Measurements from ENCODE around the gene KBTBD13.

The KBTBD13 gene

GRCh38 chr15:65052956-65053355, 23.6 kb upstream of the KBTBD13 start:
- DNase-seq, result no peak

DNA sequence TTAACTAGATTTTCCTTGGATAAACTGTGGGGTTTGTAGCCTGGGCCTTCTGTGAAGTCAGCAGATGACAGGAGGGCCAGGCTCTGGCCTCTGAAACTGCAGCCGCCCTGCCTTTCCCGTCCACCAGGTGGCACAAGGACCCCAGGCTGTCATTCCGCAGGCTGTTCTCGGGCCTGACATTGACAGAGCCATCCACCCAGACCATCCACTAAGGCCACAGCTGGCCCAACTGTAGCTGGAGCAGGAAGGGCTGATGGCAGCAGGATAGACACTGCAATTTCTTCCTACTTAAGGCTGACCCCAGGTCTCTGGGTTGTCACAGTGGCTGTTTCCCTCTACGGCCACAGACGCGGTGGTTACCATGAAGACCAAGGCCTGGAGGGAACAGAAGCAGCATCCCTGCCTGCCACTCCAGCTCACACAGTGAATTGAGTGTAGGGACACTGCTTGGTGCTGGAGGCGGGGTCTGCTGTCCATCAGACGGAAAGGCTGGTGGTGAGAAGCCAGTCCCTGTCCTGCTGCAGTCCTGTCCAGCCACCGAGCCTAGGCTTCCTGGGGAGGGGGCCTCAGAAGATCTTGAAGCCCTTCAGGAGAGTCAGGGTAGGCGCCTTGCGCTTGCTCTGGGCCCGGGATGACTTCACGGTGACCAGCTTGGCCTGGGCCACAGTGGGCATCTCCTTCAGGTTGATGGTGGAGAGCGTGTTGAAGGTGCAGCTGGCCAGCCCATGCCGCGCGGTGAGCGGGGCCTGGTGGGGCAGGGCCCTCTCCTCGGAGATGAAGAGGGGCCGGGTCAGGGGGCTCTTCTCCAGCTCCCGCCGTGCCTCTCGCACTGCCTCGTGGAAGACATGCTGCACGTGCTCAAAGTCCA, 22.0 kb upstream of the KBTBD13 start:
- peak; percentile 58 for DNase-seq

DNA sequence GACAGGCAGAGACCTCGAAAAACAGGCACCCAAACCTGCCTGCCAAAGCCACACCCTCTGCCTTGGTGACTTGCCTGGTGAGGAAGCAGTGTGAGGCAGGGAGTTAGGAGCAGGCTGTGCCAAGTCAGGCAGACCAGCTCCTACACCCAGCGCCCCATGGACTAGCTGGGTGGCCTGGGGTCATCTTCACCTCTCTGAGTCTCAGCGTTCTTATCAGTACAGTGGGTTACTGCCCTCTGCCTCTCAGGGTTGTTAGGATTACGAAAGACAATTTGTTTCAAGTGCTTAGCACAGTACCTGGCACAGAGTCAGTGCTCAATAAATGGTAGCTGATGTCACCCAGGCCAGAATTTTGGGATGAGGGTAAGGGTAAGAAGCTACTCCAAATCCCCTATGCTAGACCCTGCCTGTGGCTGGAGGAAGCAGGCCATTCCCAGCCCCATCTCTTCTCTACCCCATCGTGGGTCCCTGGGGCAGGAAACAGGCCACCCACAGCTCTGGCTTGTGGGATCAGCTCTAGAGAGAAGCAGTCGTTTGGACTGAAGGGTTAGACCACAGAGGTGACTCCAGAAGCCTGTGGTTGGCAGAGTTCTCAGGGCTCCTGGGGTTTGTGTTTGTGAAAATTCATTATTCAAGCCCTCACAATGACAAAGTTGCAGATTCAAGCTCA, 21.2 kb upstream of the KBTBD13 start:
- DNase-seq, result no peak

GRCh38 chr15:65056106-65056505, 20.4 kb upstream of the KBTBD13 start:
- no peak for DNase-seq

GRCh38 chr15:65056868-65057548, 19.5 kb upstream of the KBTBD13 start:
- no peak for DNase-seq

DNA sequence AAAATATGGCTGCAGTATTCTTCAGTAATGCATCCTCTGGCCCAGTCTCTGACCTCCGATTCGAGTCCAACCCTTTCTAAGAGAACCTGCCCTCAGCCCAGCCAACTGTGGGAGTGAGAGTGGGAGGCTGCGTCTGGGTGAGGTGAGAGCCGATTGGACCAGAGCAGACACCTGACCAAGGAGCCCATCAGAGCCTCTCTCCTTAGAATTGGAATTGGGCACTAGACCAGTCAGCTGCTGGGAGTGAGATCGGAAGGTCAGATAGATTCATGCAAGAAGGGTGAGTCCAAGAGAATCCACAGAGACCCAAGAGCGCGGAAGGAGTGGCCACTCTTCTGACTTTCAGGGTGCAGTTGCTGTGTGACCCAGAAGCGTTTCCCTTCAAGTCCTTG, 19.0 kb upstream of the KBTBD13 start:
- DNase-seq, result no peak

DNA sequence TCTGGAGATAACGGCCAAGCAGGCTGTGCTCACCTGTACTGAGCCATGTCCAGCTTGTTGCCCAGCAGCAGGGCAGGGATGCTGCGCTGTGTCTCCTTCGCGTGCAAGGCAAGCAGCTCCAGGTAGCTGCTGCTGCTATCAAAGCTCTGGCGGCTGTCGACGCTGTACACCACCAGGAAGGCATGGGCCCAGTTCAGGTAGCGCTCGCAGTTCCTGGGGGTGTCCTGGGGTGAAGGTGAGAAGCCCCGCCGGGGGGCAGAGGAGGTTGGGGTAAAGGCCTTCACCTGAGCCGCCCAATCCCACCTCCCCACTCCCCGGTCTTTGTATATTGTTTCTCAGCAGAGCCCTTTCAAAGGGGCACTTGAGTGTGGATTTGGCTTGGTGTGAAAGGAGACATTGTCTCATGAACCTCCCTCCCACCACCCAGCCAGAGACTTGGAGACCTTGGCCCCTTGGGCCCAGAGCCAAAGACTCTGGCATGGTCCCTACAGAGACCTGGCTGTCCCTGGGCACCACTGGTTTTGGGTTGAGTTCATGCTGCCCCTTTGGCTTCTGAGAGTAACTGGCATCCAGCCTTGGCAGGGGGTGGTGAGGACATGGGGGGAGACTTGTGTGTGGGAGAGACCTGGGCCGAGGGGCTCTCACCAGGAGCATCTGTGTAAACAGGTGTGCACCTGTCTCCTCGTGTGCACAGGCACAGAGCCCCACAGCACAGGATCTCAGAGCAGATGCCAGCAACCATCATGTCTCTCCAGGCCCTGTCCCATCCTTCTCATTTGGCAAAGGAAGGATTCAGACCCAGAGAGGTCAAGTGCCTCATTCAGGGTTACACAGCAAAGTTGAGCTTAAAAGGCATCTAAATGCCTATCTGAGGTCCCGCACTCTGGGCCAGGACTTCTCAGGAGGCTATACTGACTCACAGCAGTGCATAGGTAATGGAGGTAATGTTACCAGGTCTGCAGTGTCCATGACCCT, 17.9 kb upstream of the KBTBD13 start:
- DNase-seq, result no peak

- DNase-seq, result no peak
Measured at GRCh38 chr15:65059369-65059750, 17.2 kb upstream of the KBTBD13 start.

- no peak for DNase-seq
Measured at GRCh38 chr15:65059931-65060596, 16.5 kb upstream of the KBTBD13 start.

GRCh38 chr15:65060641-65061397, 15.7 kb upstream of the KBTBD13 start:
- no peak for DNase-seq

GRCh38 chr15:65062061-65062460, 14.5 kb upstream of the KBTBD13 start:
- no peak for DNase-seq

DNA sequence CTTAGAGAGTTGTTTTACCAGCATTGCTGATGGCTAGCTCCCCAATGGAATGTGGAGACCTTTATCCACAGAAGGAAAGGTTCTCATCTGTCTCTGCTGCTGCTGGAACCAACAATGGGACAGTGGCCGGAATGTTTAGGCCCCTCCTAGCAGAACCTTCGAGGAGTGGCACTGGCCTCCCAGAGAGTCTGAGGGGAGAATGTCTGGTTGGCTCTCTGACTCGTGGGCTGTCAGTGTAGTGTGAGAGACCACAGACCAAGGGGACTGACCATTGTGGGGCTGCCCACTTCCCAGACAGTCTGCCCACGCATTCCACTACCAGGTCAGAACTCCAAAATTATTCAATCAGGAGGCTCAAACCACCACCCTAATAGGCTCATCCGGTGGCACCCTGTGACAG, 13.8 kb upstream of the KBTBD13 start:
- no peak for DNase-seq

DNA sequence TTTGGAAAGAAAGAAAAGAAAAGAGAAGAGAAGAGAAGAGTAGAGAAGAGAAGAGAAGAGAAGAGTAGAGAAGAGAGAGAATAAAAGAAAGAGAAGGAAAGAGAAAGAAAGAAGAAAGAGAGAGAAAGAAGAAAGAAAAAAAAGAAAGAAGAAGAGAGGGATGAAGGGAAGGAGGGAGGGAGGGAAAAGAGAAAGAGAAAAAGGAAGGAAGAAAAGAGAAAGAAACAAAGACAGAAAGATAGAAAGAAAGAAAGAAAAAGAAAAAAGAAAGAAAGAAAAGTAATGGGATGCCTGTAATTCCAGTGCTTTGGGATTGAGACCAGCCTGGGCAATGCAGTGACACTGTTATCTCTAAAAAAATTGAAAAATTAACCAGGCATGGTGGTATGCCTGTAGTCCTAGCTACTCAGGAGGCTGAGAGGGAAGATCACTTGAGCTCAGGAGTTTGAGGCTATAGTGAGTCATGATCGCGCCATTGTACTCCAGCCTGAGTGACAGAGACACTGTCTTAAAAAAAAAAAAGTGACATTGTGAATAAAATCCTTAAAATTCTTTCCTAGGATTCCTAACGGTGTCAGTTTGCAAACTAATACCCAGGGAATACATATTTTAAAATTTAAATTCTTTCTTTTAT, 10.4 kb upstream of the KBTBD13 start:
- DNase-seq, result no peak

- DNase-seq, result no peak
Measured at GRCh38 chr15:65066635-65067316, 9.8 kb upstream of the KBTBD13 start.

DNA sequence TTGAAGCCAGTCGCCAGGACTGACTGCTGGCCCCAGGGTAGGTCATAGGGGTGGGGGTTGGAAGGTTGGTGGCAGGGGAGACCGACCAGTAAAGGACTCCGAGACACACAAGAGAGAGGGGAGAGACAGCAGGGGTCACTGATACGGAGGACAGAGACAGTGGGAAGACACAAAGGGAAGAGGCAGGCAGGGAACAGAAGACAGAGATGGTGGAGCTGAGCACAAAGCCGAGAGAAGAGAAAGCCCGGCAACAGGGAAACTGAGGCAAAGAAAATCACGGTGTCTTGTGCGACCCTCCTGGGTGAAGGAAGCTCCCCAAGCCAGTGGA, 9.3 kb upstream of the KBTBD13 start:
- no peak for DNase-seq

DNA sequence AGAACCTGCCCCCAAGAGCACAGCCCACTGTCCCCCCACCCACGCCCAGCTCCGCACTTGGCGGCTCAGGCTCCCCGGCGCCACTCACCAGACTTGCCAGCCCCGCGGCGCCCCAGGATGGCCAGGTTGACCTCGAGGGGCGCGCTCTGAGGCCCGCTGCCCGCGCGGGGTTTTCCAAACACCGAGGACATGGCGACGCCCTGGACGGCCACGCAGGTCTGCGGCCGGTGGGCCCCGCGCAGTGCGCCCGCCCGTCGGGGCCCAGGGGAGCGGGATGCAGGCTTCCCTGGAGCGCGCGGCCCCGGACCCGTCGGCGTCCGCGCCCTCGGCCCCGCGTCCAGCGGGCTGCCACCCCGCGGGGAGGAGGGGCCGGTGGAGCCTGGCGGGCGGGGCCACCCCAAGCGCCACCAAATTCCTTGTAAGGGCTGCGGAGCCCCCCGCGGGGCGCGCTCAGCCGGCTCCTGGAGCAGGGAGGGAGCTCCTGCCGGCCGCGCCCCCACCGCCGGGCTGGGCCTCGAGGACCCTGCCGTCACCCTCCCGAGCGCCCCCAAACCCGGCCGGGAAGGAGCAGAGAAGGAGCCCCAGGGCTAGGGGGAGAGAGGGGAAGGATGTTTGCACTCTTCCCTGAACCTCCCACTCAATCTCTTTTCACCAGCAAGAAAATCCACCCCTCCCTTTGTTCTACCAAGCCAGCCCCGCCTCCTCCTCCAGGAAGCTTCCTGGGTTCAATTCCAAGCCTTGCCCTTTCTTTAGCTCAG, 8.7 kb upstream of the KBTBD13 start, which contains the start of gene RASL12:
Gene RASL12 (minus strand): TSS at position 347 of the 758 bp plus-strand sequence. CDS start 156 bp downstream, at position 191.
- no peak for DNase-seq

DNA sequence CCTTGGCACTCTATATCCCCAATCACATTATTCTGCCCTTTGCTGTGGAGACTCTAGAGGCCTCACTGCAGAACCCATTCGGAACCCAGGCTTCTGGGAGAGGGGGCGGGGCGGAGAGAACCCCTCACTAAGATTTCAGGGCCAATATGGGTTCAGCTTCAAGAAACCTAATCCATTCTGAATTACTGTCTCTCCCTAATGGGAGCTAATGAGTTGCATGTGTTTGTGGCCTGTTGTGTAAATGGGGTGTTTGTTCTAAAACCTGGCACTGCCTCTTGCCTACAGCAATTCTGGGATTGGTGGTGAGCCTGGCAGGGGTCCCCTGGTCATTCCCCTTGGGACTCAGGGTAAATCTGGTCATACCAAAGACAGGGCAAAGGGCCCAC, 8.2 kb upstream of the KBTBD13 start:
- no peak for DNase-seq

DNA sequence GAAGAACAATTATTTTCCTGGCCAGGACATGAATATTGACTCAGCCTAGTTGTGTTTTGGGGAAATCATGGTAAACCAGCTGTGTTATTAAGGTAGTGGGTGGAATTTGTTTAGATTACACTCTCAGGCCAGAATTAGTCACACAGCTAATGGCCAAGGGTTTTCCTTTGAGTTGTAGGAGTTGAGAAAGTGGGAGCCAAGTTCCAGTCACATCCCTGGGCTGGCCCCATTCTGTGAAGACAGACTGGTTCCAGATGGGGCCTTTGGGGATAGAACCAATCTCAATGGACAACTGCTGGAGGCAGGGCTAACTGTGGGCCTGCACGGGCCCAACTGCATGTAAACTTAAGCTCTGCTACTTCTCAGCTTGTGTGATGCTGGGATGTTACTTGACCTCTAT, 7.4 kb upstream of the KBTBD13 start:
- DNase-seq, result peak; percentile 73

All from fibroblast of skin of abdomen (primary cell).